Pons (tissue), 1 donor: ENCODE results near the gene CD4.
"Not testable (repeated sequence)": the region's sequence is repeated elsewhere in the genome, so short reads cannot be mapped to it uniquely, and the experiment has no call there.

Experiments used
- DNase-seq: peaks from one replicate; pipeline ENCODE4 v3.0.0-alpha.2; 2016; ENCODE audit warnings: low spot score

The CD4 gene

DNA sequence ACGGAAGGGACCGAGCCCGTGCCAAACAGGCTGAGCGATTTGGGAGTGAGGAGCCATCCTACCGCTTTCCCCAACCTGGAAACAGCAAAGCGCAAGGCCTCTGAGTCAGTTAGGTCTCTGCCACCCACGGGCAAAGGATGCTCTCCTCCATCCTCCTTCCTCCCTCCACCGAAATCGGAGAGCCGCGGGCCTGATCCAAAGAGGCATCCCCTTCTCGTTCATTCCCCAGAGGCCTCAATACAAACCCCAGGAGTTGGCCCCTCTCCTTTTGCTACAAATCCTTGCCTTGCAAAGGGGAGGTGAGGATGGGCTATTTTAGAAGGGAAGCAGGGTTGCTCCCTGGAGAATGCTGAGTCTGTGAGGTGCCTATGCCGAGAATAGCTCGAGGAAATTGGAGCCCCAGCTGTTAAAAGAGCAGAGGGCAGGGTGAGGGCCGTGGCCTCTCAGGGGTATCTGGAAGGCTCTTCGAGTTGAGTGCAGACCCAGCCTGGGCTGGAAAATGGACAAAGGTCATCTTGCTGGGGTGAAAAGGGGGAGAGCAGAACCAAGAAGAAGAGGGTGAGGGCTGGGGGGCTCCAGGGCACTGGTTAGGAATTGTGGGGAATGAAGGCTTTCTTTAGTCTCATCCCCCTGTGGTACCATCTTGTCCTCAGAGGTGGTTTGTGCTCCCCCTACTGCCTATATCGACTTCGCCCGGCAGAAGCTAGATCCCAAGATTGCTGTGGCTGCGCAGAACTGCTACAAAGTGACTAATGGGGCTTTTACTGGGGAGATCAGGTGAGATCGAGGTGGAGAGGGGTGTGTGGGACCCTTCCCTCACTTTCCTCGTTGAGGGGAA lies 79.1 kb downstream of the CD4 start:
- DNase-seq, result peak; percentile 32

DNA sequence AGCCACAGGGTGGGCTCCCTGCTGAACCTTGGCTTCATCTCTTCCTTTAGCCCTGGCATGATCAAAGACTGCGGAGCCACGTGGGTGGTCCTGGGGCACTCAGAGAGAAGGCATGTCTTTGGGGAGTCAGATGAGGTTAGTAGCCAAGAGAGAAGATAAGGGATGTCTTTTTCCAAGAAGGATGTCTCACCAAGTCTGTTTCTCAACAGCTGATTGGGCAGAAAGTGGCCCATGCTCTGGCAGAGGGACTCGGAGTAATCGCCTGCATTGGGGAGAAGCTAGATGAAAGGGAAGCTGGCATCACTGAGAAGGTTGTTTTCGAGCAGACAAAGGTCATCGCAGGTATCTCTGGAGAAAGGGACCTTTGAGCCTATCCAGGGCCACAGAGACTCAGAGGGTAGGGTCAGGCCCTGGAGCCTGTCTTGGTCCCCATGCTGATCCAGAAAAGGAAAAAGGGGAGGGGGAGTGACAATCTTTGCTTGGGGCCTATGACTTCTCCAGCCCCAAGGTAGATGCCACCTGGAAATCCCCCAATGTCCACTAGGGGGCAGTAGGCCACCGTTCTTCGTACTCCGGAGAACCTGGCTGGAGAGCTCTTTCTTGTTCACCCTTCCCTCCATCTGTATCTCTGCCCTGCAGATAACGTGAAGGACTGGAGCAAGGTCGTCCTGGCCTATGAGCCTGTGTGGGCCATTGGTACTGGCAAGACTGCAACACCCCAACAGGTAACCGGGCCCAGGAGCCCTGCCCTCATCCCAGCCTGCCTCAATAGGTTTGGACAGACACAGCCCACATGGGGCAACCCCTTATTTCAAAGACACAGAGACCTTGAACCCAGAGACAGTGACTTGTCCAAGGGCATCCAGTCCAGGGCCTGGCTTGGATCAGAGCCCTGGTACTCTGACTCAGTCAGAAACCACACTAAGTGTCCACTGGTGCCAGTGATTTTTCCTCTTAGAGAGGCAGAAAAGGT lies 80.0 kb downstream of the CD4 start:
- DNase-seq, result peak; percentile 81

DNA sequence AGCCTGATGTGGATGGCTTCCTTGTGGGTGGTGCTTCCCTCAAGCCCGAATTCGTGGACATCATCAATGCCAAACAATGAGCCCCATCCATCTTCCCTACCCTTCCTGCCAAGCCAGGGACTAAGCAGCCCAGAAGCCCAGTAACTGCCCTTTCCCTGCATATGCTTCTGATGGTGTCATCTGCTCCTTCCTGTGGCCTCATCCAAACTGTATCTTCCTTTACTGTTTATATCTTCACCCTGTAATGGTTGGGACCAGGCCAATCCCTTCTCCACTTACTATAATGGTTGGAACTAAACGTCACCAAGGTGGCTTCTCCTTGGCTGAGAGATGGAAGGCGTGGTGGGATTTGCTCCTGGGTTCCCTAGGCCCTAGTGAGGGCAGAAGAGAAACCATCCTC lies 81.0 kb downstream of the CD4 start:
- not testable (repeated sequence) for DNase-seq
